ENCODE data around the gene SENP7. TPM values are rescaled to one million over a fixed set of nuclear protein-coding genes. Genes with fewer than 3 reads are reported as not detected.

SENP7 gene
- total RNA-seq, 2 experiments from 2014 or later = 17.7 to 19.5 TPM

GRCh38 chr3:101535221-101535620, 22.2 kb upstream of the SENP7 start:
- intact Hi-C loops (cut with micrococcal nuclease; ENCODE audit: unreplicated experiment) = no loop called here
- BruUV-seq (replicated peaks) = no TSS peak
- H3K36me3 ChIP-seq (ENCODE audit: insufficient read depth, low read length) = no peaks in the 10 kb centered on the region
- H3K4me1 ChIP-seq (ENCODE audit: insufficient read depth, low read length, poor library complexity, severe bottlenecking) = no peaks in the 10 kb centered on the region
- DNase-seq (ENCODE audit: low spot score) = no peak
- no peak overlapping the region for H3K4me3 ChIP-seq (ENCODE audit: low read depth, low read length, poor library complexity, severe bottlenecking)
- H3K9me3 ChIP-seq (ENCODE audit: low read length) = peaks cover 10% of the 10 kb centered on the region; the same call in 1 of the 2 replicates
- TF ChIP-seq EZH2phosphoT487 (IDR thresholded peaks at IDR 0.05; ENCODE audit: borderline replicate concordance, low read depth, low read length) (no peak), CTCF (conservative IDR thresholded peaks at IDR 0.05; ENCODE audit: low read length) (no peak)
- no peaks in the 10 kb centered on the region for H4K20me1 ChIP-seq (ENCODE audit: insufficient read depth, low read length)
- H2AFZ ChIP-seq (ENCODE audit: low read length) = no peak overlapping the region
- no peak overlapping the region for H3K4me2 ChIP-seq (ENCODE audit: low read length)
- POLR2A ChIA-PET = interaction anchor here (0.5 to 1.5 kb wide), 3 partner anchors 50 to 341 kb away, joined by 3 to 5 read pairs (median 3); no protein-coding TSS in a partner anchor
- no peaks in the 10 kb centered on the region for H3K79me2 ChIP-seq (ENCODE audit: insufficient read depth, low read depth, low read length)
- no peak overlapping the region for H3K27ac ChIP-seq (ENCODE audit: low read depth, low read length, poor library complexity, severe bottlenecking)
- no peaks in the 10 kb centered on the region for H3K9me2 ChIP-seq (ENCODE audit: insufficient read depth, low read length)
- CTCF ChIA-PET (ENCODE audit: unreplicated experiment) = no interaction called here

- Histone ChIP-seq H3K9me2 (ENCODE audit: insufficient read depth, low read length) (no peaks in the 10 kb centered on the region), H3K27ac (ENCODE audit: low read depth, low read length, poor library complexity, severe bottlenecking) (no peak overlapping the region), H3K9me3 (ENCODE audit: low read length) (peaks cover 20% of the 10 kb centered on the region; the same call in 1 of the 2 replicates), H2AFZ (ENCODE audit: low read length) (no peak overlapping the region), H3K79me2 (ENCODE audit: insufficient read depth, low read depth, low read length) (no peaks in the 10 kb centered on the region), H3K4me2 (ENCODE audit: low read length) (no peak overlapping the region), H3K4me1 (ENCODE audit: insufficient read depth, low read length, poor library complexity, severe bottlenecking) (no peaks in the 10 kb centered on the region), H3K4me3 (ENCODE audit: low read depth, low read length, poor library complexity, severe bottlenecking) (no peak overlapping the region), H3K36me3 (ENCODE audit: insufficient read depth, low read length) (no peaks in the 10 kb centered on the region), H4K20me1 (ENCODE audit: insufficient read depth, low read length) (no peaks in the 10 kb centered on the region)
- no TSS peak for BruUV-seq (replicated peaks)
- intact Hi-C loops (cut with micrococcal nuclease; ENCODE audit: unreplicated experiment) = no loop called here
- TF ChIP-seq EZH2phosphoT487 (IDR thresholded peaks at IDR 0.05; ENCODE audit: borderline replicate concordance, low read depth, low read length) = no peak
- no peak for TF ChIP-seq CTCF (conservative IDR thresholded peaks at IDR 0.05; ENCODE audit: low read length)
- POLR2A ChIA-PET = no interaction called here
- CTCF ChIA-PET (ENCODE audit: unreplicated experiment) = no interaction called here
- no peak for DNase-seq (ENCODE audit: low spot score)
Observed at GRCh38 chr3:101533603-101533968, 20.6 kb upstream of the SENP7 start.

GRCh38 chr3:101532783-101533602, 20.0 kb upstream of the SENP7 start:
- CTCF ChIA-PET (ENCODE audit: unreplicated experiment) = no interaction called here

More at GRCh38 chr3:101532783-101533602, 20.0 kb upstream of the SENP7 start:
- Histone ChIP-seq H3K4me1 (ENCODE audit: insufficient read depth, low read length, poor library complexity, severe bottlenecking) (no peaks in the 10 kb centered on the region), H3K4me2 (ENCODE audit: low read length) (no peak overlapping the region), H3K27ac (ENCODE audit: low read depth, low read length, poor library complexity, severe bottlenecking) (no peak overlapping the region), H2AFZ (ENCODE audit: low read length) (no peak overlapping the region), H3K79me2 (ENCODE audit: insufficient read depth, low read depth, low read length) (no peaks in the 10 kb centered on the region), H3K36me3 (ENCODE audit: insufficient read depth, low read length) (no peaks in the 10 kb centered on the region), H3K9me3 (ENCODE audit: low read length) (peaks cover 20% of the 10 kb centered on the region; the same call in 1 of the 2 replicates), H3K9me2 (ENCODE audit: insufficient read depth, low read length) (no peaks in the 10 kb centered on the region), H3K4me3 (ENCODE audit: low read depth, low read length, poor library complexity, severe bottlenecking) (no peak overlapping the region), H4K20me1 (ENCODE audit: insufficient read depth, low read length) (no peaks in the 10 kb centered on the region)
- TF ChIP-seq CTCF (conservative IDR thresholded peaks at IDR 0.05; ENCODE audit: low read length) (no peak), EZH2phosphoT487 (IDR thresholded peaks at IDR 0.05; ENCODE audit: borderline replicate concordance, low read depth, low read length) (no peak)
- no TSS peak for BruUV-seq (replicated peaks)
- intact Hi-C loops (cut with micrococcal nuclease; ENCODE audit: unreplicated experiment) = no loop called here
- POLR2A ChIA-PET = no interaction called here
- DNase-seq (ENCODE audit: low spot score) = no peak
